Measurements from ENCODE around the gene JPT2.

JPT2 gene

GRCh38 chr16:1669698-1670097 is 8.4 kb upstream of the JPT2 start:
- ChIA-PET POLR2A (ENCODE audit: low non-redundant PET) (no interaction called here), CTCF (no interaction called here)
- H3K27ac ChIP-seq: no peak overlapping the region
- DNase-seq (ENCODE audit: low spot score): no peak
- TF ChIP-seq CTCF (conservative IDR thresholded peaks at IDR 0.05; ENCODE audit: low read depth): no peak

- ChIA-PET POLR2A (ENCODE audit: low non-redundant PET) (no interaction called here), CTCF (no interaction called here)
- no peak for DNase-seq (ENCODE audit: low spot score)
- H3K27ac ChIP-seq: no peak overlapping the region
- no peak for TF ChIP-seq CTCF (conservative IDR thresholded peaks at IDR 0.05; ENCODE audit: low read depth)
Observed at GRCh38 chr16:1670371-1670770, 7.7 kb upstream of the JPT2 start.

GRCh38 chr16:1670866-1671265 is 7.2 kb upstream of the JPT2 start:
- CTCF ChIA-PET: no interaction called here
- POLR2A ChIA-PET (ENCODE audit: low non-redundant PET): no interaction called here
- no peak for DNase-seq (ENCODE audit: low spot score)
- no peak for TF ChIP-seq CTCF (conservative IDR thresholded peaks at IDR 0.05; ENCODE audit: low read depth)
- no peak overlapping the region for H3K27ac ChIP-seq

- no peak for TF ChIP-seq CTCF (conservative IDR thresholded peaks at IDR 0.05; ENCODE audit: low read depth)
- ChIA-PET POLR2A (ENCODE audit: low non-redundant PET) (no interaction called here), CTCF (no interaction called here)
- DNase-seq (ENCODE audit: low spot score): no peak
- H3K27ac ChIP-seq: no peak overlapping the region
Observed at GRCh38 chr16:1673424-1674151, 4.5 kb upstream of the JPT2 start.

GRCh38 chr16:1674306-1674705 is 3.8 kb upstream of the JPT2 start:
- ChIA-PET CTCF (no interaction called here), POLR2A (ENCODE audit: low non-redundant PET) (no interaction called here)
- peak overlapping the region; percentile 10; the same call in 1 of the 2 replicates for H3K27ac ChIP-seq
- no peak for DNase-seq (ENCODE audit: low spot score)
- TF ChIP-seq CTCF (conservative IDR thresholded peaks at IDR 0.05; ENCODE audit: low read depth): no peak

GRCh38 chr16:1674751-1675664 is 3.1 kb upstream of the JPT2 start:
- ChIA-PET POLR2A (ENCODE audit: low non-redundant PET) (no interaction called here), CTCF (interaction anchor here (0.6 kb wide), 1 partner anchor 8 kb away, joined by 3 read pairs; no protein-coding TSS in a partner anchor)
- peak overlapping the region; percentile 10 for H3K27ac ChIP-seq
- peak; percentile 65 for DNase-seq (ENCODE audit: low spot score)
- no peak for TF ChIP-seq CTCF (conservative IDR thresholded peaks at IDR 0.05; ENCODE audit: low read depth)
